ENCODE data around the gene CFAP119. TPM values are rescaled to one million over a fixed set of nuclear protein-coding genes. Genes with fewer than 3 reads are reported as not detected.

The CFAP119 gene
- polyA plus RNA-seq, 1 of the 3 experiments (the other 2 are of a cell fraction): 28.4 TPM

DNA sequence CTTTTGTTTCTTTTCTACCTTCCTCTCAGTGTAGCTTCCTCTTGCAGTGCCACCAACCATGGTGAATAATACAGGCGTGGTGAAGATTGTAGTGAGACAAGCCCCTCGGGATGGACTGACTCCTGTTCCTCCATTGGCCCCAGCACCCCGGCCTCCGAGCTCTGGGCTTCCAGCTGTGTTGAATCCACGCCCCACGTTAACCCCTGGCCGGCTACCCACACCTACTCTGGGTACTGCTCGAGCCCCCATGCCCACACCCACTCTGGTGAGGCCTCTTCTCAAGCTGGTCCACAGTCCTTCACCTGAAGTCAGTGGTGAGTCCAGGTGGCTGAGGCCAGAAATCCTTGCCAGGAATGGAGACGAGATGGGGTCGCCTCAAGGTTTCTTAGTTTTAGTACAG, 38.9 kb downstream of the CFAP119 start:
- CTCF ChIA-PET: interaction anchor here (0.8 to 1.5 kb wide), 3 partner anchors 11 to 20 kb away, joined by 3 read pairs; no protein-coding TSS in a partner anchor
- POLR2A ChIA-PET: no interaction called here
- peaks cover 14% of the 10 kb centered on the region for H3F3A ChIP-seq (replicated peaks; ENCODE audit: insufficient read depth)

DNA sequence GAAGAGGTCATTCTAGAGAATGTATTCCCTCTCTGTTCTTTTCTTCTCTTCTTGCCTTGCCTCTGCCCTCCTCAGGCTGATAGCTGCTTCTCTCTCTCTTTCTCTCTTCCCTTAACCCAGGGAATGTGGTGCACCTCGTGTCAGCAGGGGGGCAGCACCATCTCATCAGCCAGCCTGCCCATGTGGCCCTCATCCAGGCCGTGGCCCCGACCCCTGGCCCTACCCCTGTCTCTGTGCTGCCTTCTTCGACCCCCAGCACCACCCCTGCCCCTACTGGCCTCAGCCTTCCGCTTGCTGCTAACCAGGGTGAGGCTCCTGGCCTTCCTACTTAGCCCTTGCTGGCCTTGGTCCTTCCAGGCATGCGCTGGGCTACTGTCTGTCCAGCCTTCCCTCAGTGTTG, 39.4 kb downstream of the CFAP119 start:
- no peak overlapping the region for H2AFZ ChIP-seq (ENCODE audit: low read depth)
- H4K20me1 ChIP-seq (ENCODE audit: insufficient read depth): 0 out of 2 replicates have a peak, but pooled peaks cover 9% of the 10 kb centered on the region
- H3K4me3 ChIP-seq (ENCODE audit: low read depth in 2 of 2, low read length in 1 of 2): no peak overlapping the region
- no peak overlapping the region for H3K9ac ChIP-seq
- H3K36me3 ChIP-seq (replicated peaks in 1 of 2; ENCODE audit: control insufficient read depth in 1 of 2, insufficient read depth in 2 of 2, low read length in 1 of 2): peaks cover 71 to 74% of the 10 kb centered on the region in 2 experiments
- no peak overlapping the region for H3K27ac ChIP-seq (ENCODE audit: low read depth in 2 of 2, low read length in 1 of 2)
- no peaks in the 10 kb centered on the region for H3K9me3 ChIP-seq
- POLR2A ChIA-PET: no interaction called here
- no peak overlapping the region for H3K4me2 ChIP-seq
- TF ChIP-seq RFX5 (IDR thresholded peaks at IDR 0.05; ENCODE audit: low read length) (no peak), FOXJ3 (CRISPR knock-in tag; IDR thresholded peaks at IDR 0.05) (no peak), RAD21 (IDR thresholded peaks at IDR 0.05; ENCODE audit: low read length) (no peak), YY1 (IDR thresholded peaks at IDR 0.05; ENCODE audit: low read depth) (no peak), POLR2AphosphoS5 (IDR thresholded peaks at IDR 0.05; ENCODE audit: low read depth, low read length) (no peak), CHD2 (IDR thresholded peaks at IDR 0.05; ENCODE audit: low read length, partially characterized antibody) (no peak), MEF2A (IDR thresholded peaks at IDR 0.05; ENCODE audit: borderline replicate concordance, low read depth) (no peak), NRF1 (IDR thresholded peaks at IDR 0.05; ENCODE audit: low read depth, low read length) (no peak), TCF12 (IDR thresholded peaks at IDR 0.05) (no peak)
- TF ChIP-seq, protein P1, sequence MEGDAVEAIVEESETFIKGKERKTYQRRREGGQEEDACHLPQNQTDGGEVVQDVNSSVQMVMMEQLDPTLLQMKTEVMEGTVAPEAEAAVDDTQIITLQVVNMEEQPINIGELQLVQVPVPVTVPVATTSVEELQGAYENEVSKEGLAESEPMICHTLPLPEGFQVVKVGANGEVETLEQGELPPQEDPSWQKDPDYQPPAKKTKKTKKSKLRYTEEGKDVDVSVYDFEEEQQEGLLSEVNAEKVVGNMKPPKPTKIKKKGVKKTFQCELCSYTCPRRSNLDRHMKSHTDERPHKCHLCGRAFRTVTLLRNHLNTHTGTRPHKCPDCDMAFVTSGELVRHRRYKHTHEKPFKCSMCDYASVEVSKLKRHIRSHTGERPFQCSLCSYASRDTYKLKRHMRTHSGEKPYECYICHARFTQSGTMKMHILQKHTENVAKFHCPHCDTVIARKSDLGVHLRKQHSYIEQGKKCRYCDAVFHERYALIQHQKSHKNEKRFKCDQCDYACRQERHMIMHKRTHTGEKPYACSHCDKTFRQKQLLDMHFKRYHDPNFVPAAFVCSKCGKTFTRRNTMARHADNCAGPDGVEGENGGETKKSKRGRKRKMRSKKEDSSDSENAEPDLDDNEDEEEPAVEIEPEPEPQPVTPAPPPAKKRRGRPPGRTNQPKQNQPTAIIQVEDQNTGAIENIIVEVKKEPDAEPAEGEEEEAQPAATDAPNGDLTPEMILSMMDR (IDR thresholded peaks at IDR 0.05): no peak
- TF ChIP-seq, protein P2, sequence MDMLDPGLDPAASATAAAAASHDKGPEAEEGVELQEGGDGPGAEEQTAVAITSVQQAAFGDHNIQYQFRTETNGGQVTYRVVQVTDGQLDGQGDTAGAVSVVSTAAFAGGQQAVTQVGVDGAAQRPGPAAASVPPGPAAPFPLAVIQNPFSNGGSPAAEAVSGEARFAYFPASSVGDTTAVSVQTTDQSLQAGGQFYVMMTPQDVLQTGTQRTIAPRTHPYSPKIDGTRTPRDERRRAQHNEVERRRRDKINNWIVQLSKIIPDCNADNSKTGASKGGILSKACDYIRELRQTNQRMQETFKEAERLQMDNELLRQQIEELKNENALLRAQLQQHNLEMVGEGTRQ (IDR thresholded peaks at IDR 0.05; ENCODE audit: borderline replicate concordance, low read depth, low read length): no peak
- WGBS (ENCODE audit: low lambda C conversion rate): 89% methylated on average over 6 of the region's 6 CpGs
- H3K9me2 ChIP-seq: no peaks in the 10 kb centered on the region
- peak; percentile 27 for DNase-seq
- H3K79me2 ChIP-seq (ENCODE audit: insufficient read depth): peaks cover 70% of the 10 kb centered on the region
- no peaks in the 10 kb centered on the region for H3K27me3 ChIP-seq (ENCODE audit: insufficient read depth)
- CTCF ChIA-PET: interaction anchor here (0.8 kb wide), 2 partner anchors 16 to 20 kb away, joined by 3 read pairs; no protein-coding TSS in a partner anchor
- peaks cover 14% of the 10 kb centered on the region for H3F3A ChIP-seq (replicated peaks; ENCODE audit: insufficient read depth)
- no peaks in the 10 kb centered on the region for H3K4me1 ChIP-seq (ENCODE audit: control insufficient read depth in 1 of 2, insufficient read depth in 2 of 2, low read depth in 1 of 2, low read length in 1 of 2)

More for the DNA sequence above, 38.9 kb downstream of the CFAP119 start:
- Histone ChIP-seq H4K20me1 (ENCODE audit: insufficient read depth) (0 out of 2 replicates have a peak, but pooled peaks cover 9% of the 10 kb centered on the region), H3K9me2 (no peaks in the 10 kb centered on the region), H3K27ac (ENCODE audit: low read depth in 2 of 2, low read length in 1 of 2) (no peak overlapping the region), H3K9me3 (no peaks in the 10 kb centered on the region), H3K27me3 (ENCODE audit: insufficient read depth) (no peaks in the 10 kb centered on the region), H3K4me1 (ENCODE audit: control insufficient read depth in 1 of 2, insufficient read depth in 2 of 2, low read depth in 1 of 2, low read length in 1 of 2) (no peaks in the 10 kb centered on the region), H3K9ac (no peak overlapping the region), H3K36me3 (replicated peaks in 1 of 2; ENCODE audit: control insufficient read depth in 1 of 2, insufficient read depth in 2 of 2, low read length in 1 of 2) (peaks cover 71 to 73% of the 10 kb centered on the region in 2 experiments), H3K4me2 (no peak overlapping the region), H3K79me2 (ENCODE audit: insufficient read depth) (peaks cover 70% of the 10 kb centered on the region), H3K4me3 (ENCODE audit: low read depth in 2 of 2, low read length in 1 of 2) (no peak overlapping the region), H2AFZ (ENCODE audit: low read depth) (no peak overlapping the region)
- no peak for DNase-seq
- 96% methylated on average over 10 of the region's 10 CpGs for WGBS (ENCODE audit: low lambda C conversion rate)
- TF ChIP-seq, protein P3, sequence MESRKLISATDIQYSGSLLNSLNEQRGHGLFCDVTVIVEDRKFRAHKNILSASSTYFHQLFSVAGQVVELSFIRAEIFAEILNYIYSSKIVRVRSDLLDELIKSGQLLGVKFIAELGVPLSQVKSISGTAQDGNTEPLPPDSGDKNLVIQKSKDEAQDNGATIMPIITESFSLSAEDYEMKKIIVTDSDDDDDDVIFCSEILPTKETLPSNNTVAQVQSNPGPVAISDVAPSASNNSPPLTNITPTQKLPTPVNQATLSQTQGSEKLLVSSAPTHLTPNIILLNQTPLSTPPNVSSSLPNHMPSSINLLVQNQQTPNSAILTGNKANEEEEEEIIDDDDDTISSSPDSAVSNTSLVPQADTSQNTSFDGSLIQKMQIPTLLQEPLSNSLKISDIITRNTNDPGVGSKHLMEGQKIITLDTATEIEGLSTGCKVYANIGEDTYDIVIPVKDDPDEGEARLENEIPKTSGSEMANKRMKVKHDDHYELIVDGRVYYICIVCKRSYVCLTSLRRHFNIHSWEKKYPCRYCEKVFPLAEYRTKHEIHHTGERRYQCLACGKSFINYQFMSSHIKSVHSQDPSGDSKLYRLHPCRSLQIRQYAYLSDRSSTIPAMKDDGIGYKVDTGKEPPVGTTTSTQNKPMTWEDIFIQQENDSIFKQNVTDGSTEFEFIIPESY (IDR thresholded peaks at IDR 0.05; ENCODE audit: borderline replicate concordance, low read depth): no peak
- TF ChIP-seq FOXJ3 (CRISPR knock-in tag; IDR thresholded peaks at IDR 0.05) (no peak), TCF12 (IDR thresholded peaks at IDR 0.05) (no peak), RAD21 (IDR thresholded peaks at IDR 0.05; ENCODE audit: low read length) (no peak)

Data from SK-N-SH (cell line).